ENCODE results near the gene AMD1. TPM values are rescaled to one million over a fixed set of nuclear protein-coding genes. Genes with fewer than 3 reads are reported as not detected.

The AMD1 gene
- total and polyA plus RNA-seq, 2 donors (not counting 1 experiment from before 2014, with no cell fraction given), result 33.4 to 107 TPM

GRCh38 chr6:110895907-110896608 is 21.5 kb downstream of the AMD1 start:
- no peaks in the 10 kb centered on the region for H3K9me3 ChIP-seq (ENCODE audit: control insufficient read depth, insufficient read depth, low read depth, low read length)
- H3K27ac ChIP-seq (ENCODE audit: insufficient read depth, low read length), result no peak overlapping the region
- H3K4me2 ChIP-seq (ENCODE audit: extremely low read depth, insufficient read depth, low read length), result no peak overlapping the region
- no peak for DNase-seq (ENCODE audit: low read depth in 2 of 2)
- no peaks in the 10 kb centered on the region for H3K27me3 ChIP-seq (ENCODE audit: control insufficient read depth, insufficient read depth, low read length)
- H4K20me1 ChIP-seq (ENCODE audit: control insufficient read depth, extremely low read depth, insufficient read depth, low read length), result no peaks in the 10 kb centered on the region
- H3K79me2 ChIP-seq (ENCODE audit: control insufficient read depth, insufficient read depth, low read length), result peaks cover 10% of the 10 kb centered on the region
- peaks cover 9% of the 10 kb centered on the region for H3K36me3 ChIP-seq (ENCODE audit: control insufficient read depth, insufficient read depth, low read length)
- H3K4me3 ChIP-seq (replicated peaks in 1 of 4; ENCODE audit: control extremely low read depth in 1 of 4, insufficient read depth in 1 of 4, low read depth in 3 of 4, low read length in 4 of 4), result no peak overlapping the region
- H2AFZ ChIP-seq (ENCODE audit: low read length), result no peak overlapping the region
- TF ChIP-seq EZH2 (IDR thresholded peaks at IDR 0.05; ENCODE audit: low read length, missing control alignments), result no peak
- no peak for TF ChIP-seq CTCF (conservative IDR thresholded peaks at IDR 0.05 in 1 of 2, IDR thresholded peaks at IDR 0.05 in 1 of 2; ENCODE audit: low read depth in 1 of 2, low read length in 2 of 2)
- H3K4me1 ChIP-seq (ENCODE audit: control insufficient read depth, extremely low read depth, insufficient read depth, low read length), result no peaks in the 10 kb centered on the region
- no peak overlapping the region for H3K9ac ChIP-seq (ENCODE audit: insufficient read depth, low read length)

- TF ChIP-seq CTCF (conservative IDR thresholded peaks at IDR 0.05 in 1 of 2, IDR thresholded peaks at IDR 0.05 in 1 of 2; ENCODE audit: low read depth in 1 of 2, low read length in 2 of 2), result no peak
- no peak for TF ChIP-seq EZH2 (IDR thresholded peaks at IDR 0.05; ENCODE audit: low read length, missing control alignments)
- H3K9ac ChIP-seq (ENCODE audit: insufficient read depth, low read length), result no peak overlapping the region
Measured at GRCh38 chr6:110897433-110897832, 22.8 kb downstream of the AMD1 start.

GRCh38 chr6:110898111-110898510 is 23.5 kb downstream of the AMD1 start:
- H3K4me1 ChIP-seq (ENCODE audit: control insufficient read depth, extremely low read depth, insufficient read depth, low read length), result no peaks in the 10 kb centered on the region
- H3K27ac ChIP-seq (ENCODE audit: insufficient read depth, low read length), result no peak overlapping the region
- H3K9ac ChIP-seq (ENCODE audit: insufficient read depth, low read length), result no peak overlapping the region
- no peak for TF ChIP-seq EZH2 (IDR thresholded peaks at IDR 0.05; ENCODE audit: low read length, missing control alignments)
- TF ChIP-seq CTCF (conservative IDR thresholded peaks at IDR 0.05 in 1 of 2, IDR thresholded peaks at IDR 0.05 in 1 of 2; ENCODE audit: low read depth in 1 of 2, low read length in 2 of 2), result no peak
- no peak overlapping the region for H2AFZ ChIP-seq (ENCODE audit: low read length)
- H3K79me2 ChIP-seq (ENCODE audit: control insufficient read depth, insufficient read depth, low read length), result no peaks in the 10 kb centered on the region
- no peaks in the 10 kb centered on the region for H4K20me1 ChIP-seq (ENCODE audit: control insufficient read depth, extremely low read depth, insufficient read depth, low read length)
- no peak overlapping the region for H3K4me3 ChIP-seq (replicated peaks in 1 of 4; ENCODE audit: control extremely low read depth in 1 of 4, insufficient read depth in 1 of 4, low read depth in 3 of 4, low read length in 4 of 4)
- H3K27me3 ChIP-seq (ENCODE audit: control insufficient read depth, insufficient read depth, low read length), result no peaks in the 10 kb centered on the region
- H3K9me3 ChIP-seq (ENCODE audit: control insufficient read depth, insufficient read depth, low read depth, low read length), result no peaks in the 10 kb centered on the region
- peaks cover 7% of the 10 kb centered on the region for H3K36me3 ChIP-seq (ENCODE audit: control insufficient read depth, insufficient read depth, low read length)
- H3K4me2 ChIP-seq (ENCODE audit: extremely low read depth, insufficient read depth, low read length), result no peak overlapping the region
- DNase-seq (ENCODE audit: low read depth in 2 of 2), result no peak

More at GRCh38 chr6:110897433-110897832, 22.8 kb downstream of the AMD1 start:
- Histone ChIP-seq H3K4me2 (ENCODE audit: extremely low read depth, insufficient read depth, low read length) (no peak overlapping the region), H2AFZ (ENCODE audit: low read length) (no peak overlapping the region), H3K4me1 (ENCODE audit: control insufficient read depth, extremely low read depth, insufficient read depth, low read length) (no peaks in the 10 kb centered on the region), H3K9me3 (ENCODE audit: control insufficient read depth, insufficient read depth, low read depth, low read length) (no peaks in the 10 kb centered on the region), H3K27ac (ENCODE audit: insufficient read depth, low read length) (no peak overlapping the region), H4K20me1 (ENCODE audit: control insufficient read depth, extremely low read depth, insufficient read depth, low read length) (no peaks in the 10 kb centered on the region), H3K4me3 (replicated peaks in 1 of 4; ENCODE audit: control extremely low read depth in 1 of 4, insufficient read depth in 1 of 4, low read depth in 3 of 4, low read length in 4 of 4) (no peak overlapping the region), H3K79me2 (ENCODE audit: control insufficient read depth, insufficient read depth, low read length) (no peaks in the 10 kb centered on the region), H3K36me3 (ENCODE audit: control insufficient read depth, insufficient read depth, low read length) (peaks cover 7% of the 10 kb centered on the region), H3K27me3 (ENCODE audit: control insufficient read depth, insufficient read depth, low read length) (no peaks in the 10 kb centered on the region)
- no peak for DNase-seq (ENCODE audit: low read depth in 2 of 2)
